Fibroblast of villous mesenchyme (primary cell): ENCODE results near the gene SLC12A4. TPM values are rescaled to one million over a fixed set of nuclear protein-coding genes. Genes with fewer than 3 reads are reported as not detected.

Experiments
- DNase-seq: peaks from one replicate; pipeline ENCODE4 v3.0.0-alpha.2; 2010; ENCODE audit warnings: low read depth
- H3K4me3 ChIP-seq: 2 replicates; pipeline ENCODE4 v1.5.1; 2011; ENCODE audit warnings: low read depth, mild to moderate bottlenecking, low read length
- total RNA-seq: library from RNA; depleted of rRNA; stranded (reverse); fragments of >200 nt; gene quantifications from 2 replicates; pipeline ENCODE4 v1.2.3, GENCODE V29; 2012
- TF ChIP-seq, protein P1 (sequence below): IDR thresholded peaks from 2 replicates; pipeline ENCODE4 v1.5.1; 2012; ENCODE audit warnings: low read depth, mild to moderate bottlenecking, low read length; ENCODE audit not compliant: insufficient read depth

SLC12A4 gene
- total RNA-seq, 1 donor, result 104 TPM

GRCh38 chr16:67935101-67935401 lies 33.4 kb downstream of the SLC12A4 start:
- TF ChIP-seq, protein P1, sequence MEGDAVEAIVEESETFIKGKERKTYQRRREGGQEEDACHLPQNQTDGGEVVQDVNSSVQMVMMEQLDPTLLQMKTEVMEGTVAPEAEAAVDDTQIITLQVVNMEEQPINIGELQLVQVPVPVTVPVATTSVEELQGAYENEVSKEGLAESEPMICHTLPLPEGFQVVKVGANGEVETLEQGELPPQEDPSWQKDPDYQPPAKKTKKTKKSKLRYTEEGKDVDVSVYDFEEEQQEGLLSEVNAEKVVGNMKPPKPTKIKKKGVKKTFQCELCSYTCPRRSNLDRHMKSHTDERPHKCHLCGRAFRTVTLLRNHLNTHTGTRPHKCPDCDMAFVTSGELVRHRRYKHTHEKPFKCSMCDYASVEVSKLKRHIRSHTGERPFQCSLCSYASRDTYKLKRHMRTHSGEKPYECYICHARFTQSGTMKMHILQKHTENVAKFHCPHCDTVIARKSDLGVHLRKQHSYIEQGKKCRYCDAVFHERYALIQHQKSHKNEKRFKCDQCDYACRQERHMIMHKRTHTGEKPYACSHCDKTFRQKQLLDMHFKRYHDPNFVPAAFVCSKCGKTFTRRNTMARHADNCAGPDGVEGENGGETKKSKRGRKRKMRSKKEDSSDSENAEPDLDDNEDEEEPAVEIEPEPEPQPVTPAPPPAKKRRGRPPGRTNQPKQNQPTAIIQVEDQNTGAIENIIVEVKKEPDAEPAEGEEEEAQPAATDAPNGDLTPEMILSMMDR, result no peak
- H3K4me3 ChIP-seq, result peak overlapping the region; percentile 98
- DNase-seq, result no peak

DNA sequence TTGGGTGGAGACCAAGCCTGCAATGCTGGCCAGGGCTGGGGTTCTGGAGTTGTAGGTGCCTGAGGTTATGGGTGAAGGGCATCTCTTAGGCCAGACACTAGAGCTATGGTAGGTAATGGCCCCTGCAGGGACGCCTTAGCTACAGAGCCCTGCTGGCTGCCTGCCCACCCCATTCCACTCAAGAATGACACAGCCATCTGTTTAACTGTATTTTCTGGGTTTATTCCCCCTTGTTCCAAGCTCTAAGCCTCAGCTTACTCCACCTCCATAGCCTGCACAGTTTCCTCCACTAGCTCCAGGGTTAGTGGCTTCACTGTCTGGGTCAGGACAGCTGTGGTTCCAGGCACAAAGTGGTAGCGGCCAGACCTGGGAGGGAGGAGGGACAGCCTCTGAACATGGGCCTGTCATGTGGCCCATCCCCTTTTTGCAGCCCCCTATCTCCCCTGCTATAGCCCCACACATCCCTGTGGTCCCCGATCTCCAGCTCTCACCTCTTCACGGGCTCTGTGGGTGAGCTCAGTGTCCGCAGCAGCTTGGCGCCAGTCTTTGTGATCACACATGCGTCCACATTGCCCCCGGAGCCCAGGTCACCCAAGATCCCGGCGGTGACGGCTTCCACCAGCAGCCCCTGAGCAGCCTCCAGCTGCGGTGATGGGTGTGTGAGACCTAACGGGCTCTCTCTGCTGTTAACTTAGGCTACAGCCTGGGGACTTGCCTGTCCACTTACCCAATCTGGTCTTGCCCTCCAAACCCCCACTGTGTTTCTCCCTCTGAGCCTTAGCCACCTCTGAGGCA lies 33.9 kb downstream of the SLC12A4 start:
- TF ChIP-seq, protein P1, result no peak
- peak overlapping the region; percentile 98 for H3K4me3 ChIP-seq
- no peak for DNase-seq

DNA sequence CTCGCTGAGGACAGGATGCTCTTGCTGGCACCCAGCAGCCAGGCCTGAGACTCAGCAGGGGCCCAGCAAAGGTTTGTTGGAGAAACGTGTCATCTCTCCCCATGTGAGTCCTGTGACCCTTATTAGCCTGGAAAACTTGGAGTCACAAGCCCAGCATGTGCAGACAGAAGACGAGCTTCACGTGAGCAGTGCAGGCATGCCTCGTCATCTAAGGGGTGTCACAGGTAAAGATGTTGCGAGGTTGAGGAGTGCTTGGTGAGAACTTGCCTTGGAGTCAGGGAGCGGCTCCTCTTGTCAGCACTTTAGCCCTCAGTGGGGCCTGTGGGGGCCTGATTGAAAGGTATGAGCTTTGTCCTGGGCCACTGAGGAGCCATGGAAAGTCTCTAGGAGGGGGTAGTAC lies 34.6 kb downstream of the SLC12A4 start:
- no peak for DNase-seq
- H3K4me3 ChIP-seq, result no peak overlapping the region
- TF ChIP-seq, protein P1, result no peak

DNA sequence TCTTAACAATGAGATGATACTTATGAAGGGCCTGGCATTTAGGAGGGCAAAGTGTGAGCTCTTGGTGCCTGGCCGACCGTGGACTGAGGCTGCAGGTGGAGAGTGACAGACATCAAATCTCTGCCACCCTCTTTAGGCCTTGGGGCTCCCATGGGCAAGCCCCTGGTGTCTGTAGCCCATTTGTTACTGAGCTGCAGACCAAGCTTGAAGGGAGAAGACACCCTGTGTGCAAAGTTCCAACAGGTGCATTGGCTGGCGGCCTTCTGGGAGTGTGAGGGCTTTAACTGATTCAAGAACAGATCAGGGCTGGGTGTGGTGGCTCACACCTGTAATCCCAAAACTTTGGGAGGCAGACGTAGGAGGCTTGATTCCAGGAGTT lies 36.0 kb downstream of the SLC12A4 start:
- DNase-seq, result no peak
- TF ChIP-seq, protein P1, result no peak
- H3K4me3 ChIP-seq, result no peak overlapping the region

GRCh38 chr16:67931712-67932461 lies 36.5 kb downstream of the SLC12A4 start, which contains the start of gene CTRL:
Gene CTRL (minus strand): TSS chr16:67931862. CDS start chr16:67931852, 10 bp downstream.
- no peak for DNase-seq

GRCh38 chr16:67930678-67931211 lies 37.7 kb downstream of the SLC12A4 start:
- TF ChIP-seq, protein P1, result no peak
- no peak for DNase-seq
- no peak overlapping the region for H3K4me3 ChIP-seq

More at GRCh38 chr16:67931712-67932461, 36.5 kb downstream of the SLC12A4 start, which contains the start of gene CTRL:
- H3K4me3 ChIP-seq, result no peak within 1 kb of the TSS
- TF ChIP-seq, protein P1, result peak; percentile 28
